NCI-H146 treated with DMSO at 0.1 percent for 48 hours (cell line): ENCODE results near the gene FOCAD.

Experiments used
- DNase-seq: peaks from one replicate; lab custom pipeline; 2025; ENCODE audit not compliant: unreplicated experiment; lab: John Stamatoyannopoulos, UW

FOCAD gene

GRCh38 chr9:20681467-20681866, 2.6 kb upstream of the FOCAD start:
- no peak for DNase-seq

GRCh38 chr9:20683351-20684034, 566 bp upstream of the FOCAD start:
- DNase-seq: peak; percentile 40

- DNase-seq: no peak
Measured at GRCh38 chr9:20684875-20685696, 1.0 kb downstream of the FOCAD start.

GRCh38 chr9:20685769-20686168, 1.7 kb downstream of the FOCAD start:
- DNase-seq: no peak

GRCh38 chr9:20689833-20690232, 5.8 kb downstream of the FOCAD start:
- DNase-seq: no peak

GRCh38 chr9:20692554-20692953, 8.5 kb downstream of the FOCAD start:
- no peak for DNase-seq

GRCh38 chr9:20693068-20693467, 9.0 kb downstream of the FOCAD start:
- no peak for DNase-seq

GRCh38 chr9:20694248-20694647, 10.2 kb downstream of the FOCAD start:
- no peak for DNase-seq

GRCh38 chr9:20697021-20697719, 13.1 kb downstream of the FOCAD start:
- DNase-seq: no peak

GRCh38 chr9:20698782-20699181, 14.7 kb downstream of the FOCAD start:
- no peak for DNase-seq

- no peak for DNase-seq
Measured at GRCh38 chr9:20701060-20701459, 17.0 kb downstream of the FOCAD start.

GRCh38 chr9:20702570-20702969, 18.5 kb downstream of the FOCAD start:
- DNase-seq: no peak

GRCh38 chr9:20703146-20703545, 19.1 kb downstream of the FOCAD start:
- DNase-seq: no peak

- no peak for DNase-seq
Measured at GRCh38 chr9:20707708-20708107, 23.6 kb downstream of the FOCAD start.

- no peak for DNase-seq
Measured at GRCh38 chr9:20713172-20713571, 29.1 kb downstream of the FOCAD start.

- no peak for DNase-seq
Measured at GRCh38 chr9:20714442-20715415, 30.7 kb downstream of the FOCAD start.

GRCh38 chr9:20722221-20722620, 38.2 kb downstream of the FOCAD start:
- no peak for DNase-seq

- no peak for DNase-seq
Measured at GRCh38 chr9:20725675-20726074, 41.6 kb downstream of the FOCAD start.

GRCh38 chr9:20726144-20726543, 42.1 kb downstream of the FOCAD start:
- no peak for DNase-seq

- DNase-seq: no peak
Measured at GRCh38 chr9:20728493-20729220, 44.6 kb downstream of the FOCAD start.
